Measurements from ENCODE around the gene HTR5A.
A peak's percentile ranks its signal among the peaks of the same experiment; 100 is the strongest.
"Not testable (repeated sequence)": the region's sequence is repeated elsewhere in the genome, so short reads cannot be mapped to it uniquely, and the experiment has no call there.

HTR5A gene

DNA sequence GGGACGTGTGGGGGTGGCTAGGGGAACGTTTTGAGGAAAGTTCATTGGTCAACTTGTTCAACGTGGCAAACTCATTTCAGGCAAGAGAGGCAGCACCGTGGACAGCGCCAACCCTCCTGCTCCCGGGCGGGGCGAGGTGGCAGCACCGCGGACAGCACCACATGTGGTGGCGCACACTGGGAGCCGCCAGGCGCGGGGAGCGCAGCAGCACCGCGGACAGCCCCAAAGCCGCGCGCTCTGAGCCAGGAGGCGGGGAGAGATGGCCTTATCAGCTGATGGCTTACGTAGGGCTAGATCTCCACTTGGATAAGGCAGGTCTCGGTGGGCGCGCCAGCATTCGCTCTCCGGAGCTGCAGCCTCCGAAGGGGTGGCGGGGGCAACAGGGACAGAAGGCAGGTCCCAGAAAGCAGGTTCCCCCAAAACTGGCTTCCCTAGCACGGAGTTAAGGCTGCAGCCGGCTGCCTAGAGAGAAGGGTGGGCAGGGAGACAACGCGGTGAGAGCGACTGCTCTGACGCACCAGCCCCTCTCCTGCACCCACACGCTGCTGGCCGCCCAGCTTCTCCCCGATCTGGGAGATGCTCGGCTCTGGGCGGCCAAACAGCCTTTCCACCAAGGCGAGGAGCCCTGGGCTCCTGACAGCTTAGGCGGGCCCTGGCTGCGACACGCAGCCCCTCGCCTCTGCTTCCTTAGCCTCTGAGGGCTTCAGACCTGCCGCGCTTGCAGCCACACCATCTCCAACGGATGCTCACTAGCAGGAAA, at the start of gene HTR5A:
HTR5A (plus strand) TSS at position 333 of the 760 bp plus-strand sequence. CDS start 576 bp downstream, outside the sequence.
- DNase-seq (ENCODE audit: low spot score) = peak; percentile 29

DNA sequence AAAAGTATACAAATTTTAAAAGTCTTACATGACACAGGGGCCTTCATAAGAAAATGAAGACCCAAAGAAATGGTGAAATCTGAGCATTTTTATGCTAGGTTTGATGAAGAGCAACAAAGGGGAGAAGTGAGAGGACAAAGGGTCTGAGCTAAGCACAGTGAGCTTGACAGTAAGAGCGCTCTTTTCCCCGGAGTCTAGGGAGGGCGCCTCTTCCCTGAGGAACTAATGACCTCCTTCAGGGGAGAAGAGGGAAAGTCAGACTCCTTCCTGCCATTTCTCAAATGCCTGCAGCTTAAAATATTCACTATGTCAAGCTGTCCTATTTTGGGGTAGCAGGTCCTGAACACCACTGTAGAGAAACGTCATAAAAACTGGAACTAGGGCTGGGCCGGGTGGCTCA, 49.1 kb upstream of the HTR5A start:
- DNase-seq (ENCODE audit: low spot score) = no peak

DNA sequence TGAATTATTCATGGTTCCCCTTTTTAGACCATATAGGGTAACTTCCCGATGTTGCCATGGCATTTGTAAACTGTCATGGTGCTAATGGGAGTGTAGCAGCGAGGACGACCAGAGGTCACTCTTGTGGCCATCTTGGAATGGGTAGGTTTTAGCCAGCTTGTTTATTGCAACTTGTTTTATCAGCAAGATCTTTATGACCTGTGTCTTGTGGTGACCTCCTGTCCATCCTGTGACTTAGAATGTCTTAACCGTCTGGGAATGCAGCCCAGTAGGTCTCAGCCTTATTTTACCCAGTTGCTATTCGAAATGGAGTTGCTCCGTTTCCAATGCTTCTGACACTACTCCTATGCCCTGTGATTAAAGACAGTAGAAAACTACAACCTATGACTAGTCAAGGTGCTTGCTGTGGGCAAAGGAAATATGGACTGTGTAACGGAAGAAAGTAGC, 48.4 kb upstream of the HTR5A start:
- no peak for DNase-seq (ENCODE audit: low spot score)

DNA sequence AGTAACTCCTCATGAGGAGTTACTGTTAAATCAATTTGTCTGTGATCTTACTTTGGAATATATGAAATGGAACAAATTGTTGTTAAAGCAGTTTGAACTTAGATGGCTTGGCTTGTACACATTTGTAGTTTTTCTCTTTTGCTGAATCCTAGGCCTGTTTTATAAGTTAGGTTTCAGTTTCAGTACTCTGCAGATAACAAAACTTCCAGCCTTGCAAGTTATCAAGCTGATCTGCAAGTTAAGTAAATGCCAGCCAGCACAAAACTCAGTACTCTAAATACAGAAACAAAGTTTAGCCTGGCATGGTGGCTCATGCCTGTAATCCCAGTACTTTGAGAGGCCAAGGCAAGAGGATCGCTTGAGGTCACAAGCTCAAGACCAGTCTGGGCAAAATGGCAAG, 42.2 kb upstream of the HTR5A start:
- no peak for DNase-seq (ENCODE audit: low spot score)

DNA sequence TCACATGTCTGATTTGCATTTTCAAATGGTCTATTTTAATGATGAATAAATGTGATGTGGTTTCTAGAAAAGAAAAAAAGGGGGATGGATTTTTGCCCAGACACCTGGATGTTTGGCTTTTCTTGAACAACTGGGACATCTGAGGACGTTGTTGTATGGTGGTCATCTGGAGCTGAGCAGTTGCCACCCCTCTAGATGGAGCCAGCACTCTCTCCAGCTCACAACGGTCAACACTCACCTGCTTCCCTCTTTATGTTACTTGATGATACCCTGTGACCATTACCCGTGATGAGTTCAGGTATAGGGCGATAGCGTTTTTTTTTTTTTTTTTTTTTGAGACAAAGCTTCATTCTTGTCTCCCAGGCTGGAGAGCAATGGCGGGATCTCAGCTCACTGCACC, 37.1 kb upstream of the HTR5A start:
- no peak for DNase-seq (ENCODE audit: low spot score)

DNA sequence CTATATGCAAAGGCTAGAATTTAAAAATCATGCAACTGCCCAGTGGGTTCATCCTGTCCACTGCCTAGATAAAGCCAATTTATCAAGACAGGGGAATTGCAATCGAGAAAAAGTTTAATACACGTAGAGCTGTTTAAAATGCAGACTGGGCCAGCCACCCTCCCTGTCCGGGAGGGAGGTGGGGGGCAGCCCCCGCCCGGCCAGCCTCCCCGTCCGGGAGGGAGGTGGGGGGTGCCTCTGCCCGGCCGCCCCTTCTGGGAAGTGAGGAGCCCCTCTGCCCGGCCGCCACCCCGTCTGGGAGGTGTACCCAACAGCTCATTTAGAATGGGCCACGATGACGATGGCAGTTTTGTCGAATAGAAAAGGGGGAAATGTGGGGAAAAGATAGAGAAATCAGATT, 35.6 kb upstream of the HTR5A start:
- DNase-seq (ENCODE audit: low spot score) = not testable (repeated sequence)

DNA sequence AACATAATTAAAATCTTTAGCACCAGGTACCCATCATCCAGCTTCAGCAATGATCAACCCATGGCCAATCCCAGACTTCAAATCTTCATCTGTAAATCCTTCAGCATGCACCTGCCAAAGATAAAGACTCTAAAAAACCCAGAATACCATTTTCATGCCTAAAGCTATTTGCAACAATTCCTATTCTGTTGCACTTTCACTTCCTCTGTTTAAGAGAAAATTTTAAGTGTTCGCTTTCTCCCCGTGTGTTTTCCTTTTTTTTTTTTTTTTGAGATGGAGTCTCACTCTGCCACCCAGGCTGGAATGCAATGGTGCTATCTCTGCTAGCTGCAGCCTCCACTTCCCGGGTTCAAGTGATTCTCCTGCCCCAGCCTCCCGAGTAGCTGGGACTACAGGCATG, 31.8 kb upstream of the HTR5A start:
- no peak for DNase-seq (ENCODE audit: low spot score)

DNA sequence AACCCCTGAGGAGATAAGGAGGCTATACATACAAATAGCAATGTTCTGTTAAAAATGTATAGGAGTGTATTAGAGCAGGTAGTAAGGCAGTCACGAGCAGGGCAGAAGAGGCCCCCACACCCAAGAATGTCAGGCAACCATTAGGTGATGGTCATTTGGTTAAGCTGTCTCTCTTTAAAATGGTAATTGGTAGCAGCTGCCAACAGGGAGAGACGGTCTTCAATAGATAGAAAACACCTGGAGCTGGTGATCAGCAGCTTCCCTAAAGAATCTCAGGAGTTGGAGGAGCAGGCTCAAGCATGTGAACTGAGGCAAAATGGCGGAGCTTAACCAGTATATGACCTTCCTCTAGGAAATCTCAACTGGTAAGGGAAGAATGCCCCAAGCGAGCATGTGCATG, 26.4 kb upstream of the HTR5A start:
- no peak for DNase-seq (ENCODE audit: low spot score)

DNA sequence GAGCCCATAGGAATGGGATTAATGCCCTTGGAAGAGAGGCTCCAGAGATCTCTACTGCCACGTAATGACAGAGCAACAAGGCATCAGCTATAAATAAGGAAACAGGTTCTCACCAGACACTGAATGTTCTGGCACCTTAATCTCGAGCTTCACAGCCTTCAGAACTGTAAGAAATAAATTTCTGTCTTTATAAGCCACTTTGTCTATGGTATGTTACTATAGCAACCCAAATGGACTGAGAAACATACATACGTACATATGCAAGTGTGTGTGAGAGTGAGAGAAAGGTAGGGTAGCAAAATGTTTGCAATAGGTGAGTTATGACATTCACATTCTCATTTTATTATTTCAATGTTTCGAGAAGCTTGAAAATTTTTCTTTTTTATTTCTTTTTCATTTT, 22.1 kb upstream of the HTR5A start:
- DNase-seq (ENCODE audit: low spot score) = no peak

DNA sequence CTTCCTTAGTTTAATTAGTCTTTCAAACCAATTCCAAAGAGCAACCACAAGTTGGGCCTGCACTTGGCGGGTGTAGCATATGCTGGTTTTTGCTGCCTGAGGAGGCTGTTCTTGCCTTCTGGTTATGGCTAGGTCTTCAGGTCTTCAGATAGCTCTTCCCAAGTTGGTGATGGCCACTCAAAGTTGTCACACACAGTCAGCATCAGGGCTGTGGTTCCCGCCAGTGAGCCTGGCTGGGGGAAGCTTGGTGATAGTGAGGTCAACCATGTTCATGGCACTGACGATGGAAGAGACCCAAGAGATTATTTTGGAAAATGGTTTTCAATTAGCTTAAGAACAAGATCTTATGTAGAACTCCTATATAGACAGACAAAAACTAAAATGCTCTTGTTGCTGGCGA, 18.8 kb upstream of the HTR5A start:
- no peak for DNase-seq (ENCODE audit: low spot score)

DNA sequence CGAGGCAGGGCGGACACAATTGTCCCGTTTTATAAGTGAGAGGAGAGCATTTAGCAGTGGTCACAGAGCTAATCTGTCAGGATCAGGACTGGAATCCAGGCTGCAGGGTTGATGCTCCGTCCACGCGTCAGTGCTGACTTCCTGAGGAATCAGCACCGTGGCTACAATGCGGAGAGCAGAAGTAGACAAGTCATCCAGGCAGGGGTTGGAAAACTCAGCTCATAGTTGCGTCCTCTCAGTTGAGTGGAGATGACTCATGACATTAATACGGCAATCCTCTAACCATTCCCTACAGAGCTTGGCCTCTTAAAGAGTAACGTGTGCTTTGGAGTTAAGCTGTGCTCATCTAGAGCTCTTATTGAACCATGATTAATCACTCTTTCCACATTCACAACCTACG, 17.1 kb upstream of the HTR5A start:
- DNase-seq (ENCODE audit: low spot score) = no peak

DNA sequence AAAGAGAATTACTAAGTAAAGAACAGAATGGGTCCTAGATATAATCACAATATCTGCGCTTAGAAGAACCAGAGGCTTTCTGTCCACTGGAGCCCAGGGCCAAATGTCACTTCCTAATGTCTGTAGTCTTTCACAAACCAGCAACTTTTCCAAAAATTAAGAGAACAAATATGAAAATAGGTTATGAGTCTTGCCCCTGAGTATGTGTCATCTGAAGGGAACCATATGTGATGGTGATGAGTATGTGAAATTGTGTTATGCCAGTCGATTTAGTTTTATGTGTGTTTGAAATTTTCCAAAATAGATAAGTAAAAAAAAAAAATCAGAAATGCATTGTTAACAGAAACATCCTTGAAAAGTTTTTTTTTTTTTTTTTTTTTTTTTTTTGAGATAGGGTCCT, 15.4 kb upstream of the HTR5A start:
- DNase-seq (ENCODE audit: low spot score) = no peak

DNA sequence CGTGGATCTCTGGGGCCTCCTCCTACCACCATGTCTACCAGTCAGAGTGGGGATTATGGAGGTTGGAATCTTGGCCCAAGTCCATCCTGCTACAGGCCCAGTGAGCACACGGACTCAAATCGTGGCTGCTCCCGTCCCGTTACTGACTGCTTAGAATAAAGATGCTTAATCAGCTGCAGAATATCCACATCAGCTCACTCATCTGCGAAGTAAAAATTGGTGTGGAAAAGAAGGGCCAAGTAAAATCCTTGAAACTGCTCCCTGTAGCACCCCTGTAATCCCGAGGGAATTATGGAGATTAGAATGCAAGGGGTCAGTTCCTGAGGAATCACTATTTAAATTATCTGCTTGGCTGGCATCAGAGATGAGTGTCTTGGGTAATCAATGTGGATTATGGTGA, 13.0 kb upstream of the HTR5A start:
- DNase-seq (ENCODE audit: low spot score) = no peak

DNA sequence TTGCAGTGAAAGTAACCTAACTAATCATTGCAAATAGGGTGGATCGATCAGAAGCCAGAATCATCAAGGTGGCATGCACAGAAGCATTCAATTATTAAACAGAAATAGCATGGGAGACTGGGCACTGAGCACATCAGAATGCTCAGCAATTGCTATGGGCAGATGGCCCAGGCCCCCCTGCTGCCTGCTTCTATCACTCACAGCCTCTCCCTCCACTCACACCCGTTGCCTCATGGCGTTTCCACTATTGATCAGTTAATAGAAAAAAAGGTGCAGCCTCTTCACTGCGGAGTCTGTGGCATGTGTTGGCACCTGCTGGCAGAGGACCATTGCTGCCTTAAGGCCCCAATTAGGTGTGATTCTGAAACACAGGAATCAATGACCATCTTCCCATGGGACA, 11.2 kb upstream of the HTR5A start:
- no peak for DNase-seq (ENCODE audit: low spot score)

DNA sequence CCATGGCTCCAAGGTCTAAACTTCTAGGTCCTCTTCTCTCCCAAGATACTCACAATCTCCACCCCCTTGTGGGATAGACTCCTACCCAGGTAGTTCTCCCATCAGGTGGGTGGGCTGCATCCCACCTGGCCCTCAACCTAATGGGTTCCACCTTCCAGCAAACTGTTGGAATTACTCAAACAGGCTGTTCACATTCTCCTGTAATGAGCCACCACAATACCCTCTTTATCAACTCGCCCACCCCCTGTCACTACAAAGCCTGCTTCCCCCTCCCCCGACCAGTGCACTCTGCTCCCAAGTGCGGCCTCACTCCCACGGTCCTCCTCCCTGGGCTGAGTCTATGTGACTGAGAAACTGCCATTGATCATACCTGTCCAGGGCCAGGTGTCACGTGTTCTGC, 10.4 kb upstream of the HTR5A start:
- no peak for DNase-seq (ENCODE audit: low spot score)

DNA sequence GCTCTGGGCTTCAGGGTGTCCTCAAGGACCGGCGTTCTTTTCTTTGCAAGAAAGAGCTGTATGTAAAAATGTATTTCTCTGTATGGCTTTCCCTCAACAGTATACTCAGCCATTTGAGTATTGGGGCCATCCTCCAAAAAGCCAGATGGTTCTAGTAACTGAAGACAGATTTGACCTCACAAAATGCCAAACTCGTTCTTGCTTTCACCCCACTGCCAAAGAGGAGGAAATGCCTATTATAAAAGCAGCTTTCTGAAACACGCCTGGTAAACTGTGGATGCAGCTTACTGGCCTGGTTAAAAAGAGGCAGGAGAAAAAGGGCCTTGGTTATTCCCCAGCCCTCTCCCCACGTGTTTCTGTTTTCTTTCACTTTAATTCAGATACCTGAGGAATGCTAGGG, 7.7 kb upstream of the HTR5A start:
- no peak for DNase-seq (ENCODE audit: low spot score)

DNA sequence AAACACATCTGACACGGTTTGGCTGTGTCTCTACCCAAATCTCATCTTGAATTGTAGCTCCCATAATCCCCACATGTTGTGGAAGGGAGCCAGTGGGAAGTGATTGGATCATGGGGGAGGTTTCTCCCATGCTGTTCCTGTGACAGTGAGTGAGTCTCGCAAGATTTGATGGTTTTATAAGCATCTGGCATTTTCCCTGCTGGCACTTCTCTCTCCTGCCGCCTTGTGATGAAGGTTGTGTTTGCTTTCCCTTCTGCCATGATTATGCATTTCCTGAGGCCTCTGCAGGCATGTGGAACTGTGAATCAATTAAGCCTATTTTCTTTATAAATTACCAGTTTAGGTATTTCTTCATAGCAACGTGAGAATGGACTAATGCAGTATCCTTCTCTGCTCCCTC, 5.9 kb upstream of the HTR5A start:
- DNase-seq (ENCODE audit: low spot score) = no peak

DNA sequence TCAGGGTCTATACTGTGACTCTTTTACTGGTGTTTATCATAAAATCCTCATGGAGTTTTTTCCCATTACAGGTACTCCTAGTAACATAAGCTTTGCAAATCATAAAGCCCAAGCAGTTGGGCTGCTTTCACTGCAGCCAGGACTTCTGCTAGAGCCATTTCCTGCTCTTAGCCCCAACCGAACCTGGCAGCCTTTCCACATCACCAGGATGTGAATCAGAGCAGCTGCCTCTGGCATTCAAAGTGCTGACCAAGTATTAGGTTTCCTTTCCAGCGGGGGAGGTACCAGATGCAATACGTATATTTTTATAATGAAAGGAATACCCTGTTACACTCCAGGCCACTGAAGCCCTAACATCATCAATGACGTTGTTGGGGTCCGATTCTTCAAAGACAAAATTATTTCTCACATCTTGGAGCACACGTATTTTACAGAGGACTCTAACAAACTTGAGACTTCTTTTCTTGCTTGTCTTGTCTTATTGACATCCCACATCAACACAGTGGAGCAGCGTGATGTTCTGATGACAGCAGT, 3.6 kb upstream of the HTR5A start:
- DNase-seq (ENCODE audit: low spot score) = no peak

DNA sequence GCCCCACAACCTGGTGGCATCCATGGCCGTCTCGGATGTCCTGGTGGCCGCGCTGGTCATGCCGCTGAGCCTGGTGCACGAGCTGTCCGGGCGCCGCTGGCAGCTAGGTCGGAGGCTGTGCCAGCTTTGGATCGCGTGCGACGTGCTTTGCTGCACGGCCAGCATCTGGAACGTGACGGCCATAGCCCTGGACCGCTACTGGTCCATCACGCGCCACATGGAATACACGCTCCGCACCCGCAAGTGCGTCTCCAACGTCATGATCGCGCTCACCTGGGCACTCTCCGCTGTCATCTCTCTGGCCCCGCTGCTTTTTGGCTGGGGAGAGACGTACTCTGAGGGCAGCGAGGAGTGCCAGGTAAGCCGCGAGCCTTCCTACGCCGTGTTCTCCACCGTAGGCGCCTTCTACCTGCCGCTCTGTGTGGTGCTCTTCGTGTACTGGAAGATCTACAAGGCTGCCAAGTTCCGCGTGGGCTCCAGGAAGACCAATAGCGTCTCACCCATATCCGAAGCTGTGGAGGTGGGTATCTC, 1.1 kb downstream of the HTR5A start:
- no peak for DNase-seq (ENCODE audit: low spot score)

DNA sequence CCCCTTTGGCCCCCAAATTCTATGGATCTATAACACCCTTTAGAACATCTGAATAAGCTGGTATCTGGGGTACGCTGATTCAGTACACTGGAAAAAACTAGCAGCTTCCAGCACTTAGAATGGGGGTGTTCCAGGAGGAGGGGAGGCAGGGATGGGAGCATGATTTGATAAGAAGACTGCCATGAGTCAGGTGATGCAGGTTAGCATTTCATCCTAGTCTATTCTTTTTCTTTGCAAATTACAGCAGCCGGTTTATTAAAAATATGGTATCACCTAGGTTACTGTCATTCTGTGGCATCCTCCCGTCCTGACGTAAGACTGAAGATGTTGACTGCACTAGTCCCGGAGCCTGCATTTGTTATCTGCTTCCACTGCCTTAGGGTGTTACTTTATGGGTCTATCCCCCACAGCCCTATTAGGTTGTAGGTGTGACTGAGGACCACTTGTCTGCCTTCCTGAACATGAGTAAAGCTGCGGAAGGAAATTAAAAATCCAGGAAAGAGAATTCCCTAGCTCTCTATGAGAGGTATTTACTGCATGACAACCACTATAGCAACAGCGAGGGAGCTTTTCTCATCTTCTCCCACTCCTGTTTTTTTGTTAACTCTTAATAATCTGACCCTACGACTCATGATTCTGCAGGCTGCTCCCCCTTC, 1.9 kb downstream of the HTR5A start:
- DNase-seq (ENCODE audit: low spot score) = no peak

DNA sequence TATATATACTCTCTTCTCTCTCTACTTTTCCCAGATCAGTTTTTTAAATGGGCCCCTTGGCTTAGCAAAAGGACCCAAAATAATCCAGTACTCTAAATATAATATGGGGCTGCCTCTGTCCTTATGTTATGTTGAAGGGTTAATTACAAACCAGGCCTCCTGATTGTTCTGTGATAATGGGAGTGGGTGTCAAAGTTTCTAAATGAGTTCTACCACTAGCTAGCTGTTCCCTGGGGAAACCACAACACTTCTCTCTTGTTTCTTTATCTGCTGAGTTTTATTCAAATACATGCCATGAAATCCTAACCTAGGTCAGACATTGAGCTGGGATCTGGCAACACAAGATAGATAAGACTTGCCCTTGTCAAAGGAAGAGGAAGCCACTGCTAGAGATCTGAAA, 3.8 kb downstream of the HTR5A start:
- no peak for DNase-seq (ENCODE audit: low spot score)

DNA sequence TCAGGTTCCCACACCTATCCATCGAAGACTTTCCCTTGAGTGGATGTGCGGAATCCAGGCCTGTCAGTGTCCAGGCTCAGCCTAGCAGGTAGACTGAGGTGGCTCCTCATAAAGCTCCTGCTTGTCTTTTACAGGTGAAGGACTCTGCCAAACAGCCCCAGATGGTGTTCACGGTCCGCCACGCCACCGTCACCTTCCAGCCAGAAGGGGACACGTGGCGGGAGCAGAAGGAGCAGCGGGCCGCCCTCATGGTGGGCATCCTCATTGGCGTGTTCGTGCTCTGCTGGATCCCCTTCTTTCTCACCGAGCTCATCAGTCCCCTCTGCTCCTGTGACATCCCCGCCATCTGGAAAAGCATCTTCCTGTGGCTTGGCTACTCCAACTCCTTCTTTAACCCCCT, 13.9 kb downstream of the HTR5A start:
- DNase-seq (ENCODE audit: low spot score) = no peak

DNA sequence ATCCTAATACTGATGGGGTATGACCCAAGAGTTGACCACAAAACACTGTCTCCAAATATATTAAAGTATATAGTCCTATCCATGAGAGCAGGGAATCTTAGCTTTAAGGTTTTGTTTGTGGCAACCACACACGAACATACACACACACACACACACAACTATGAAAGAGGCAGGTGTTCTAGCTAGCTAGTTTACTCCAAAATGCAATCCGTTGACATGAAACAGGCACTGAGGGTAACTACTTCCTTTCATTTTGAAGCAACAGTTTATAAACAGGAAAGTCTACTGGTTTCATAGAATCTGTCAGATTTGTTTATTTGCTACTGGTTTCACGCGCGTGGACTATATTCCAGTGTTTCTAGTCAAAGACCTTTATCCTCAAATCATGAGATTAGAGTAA, 14.8 kb downstream of the HTR5A start:
- no peak for DNase-seq (ENCODE audit: low spot score)
